Parathyroid adenoma (tissue), 2 donors: ENCODE data around the gene CLCN7.

Source experiments
- H2AFZ ChIP-seq: fragments of 300-600 bp; sonication (generic); one replicate; pipeline ENCODE4 v1.7.0; 2017; ENCODE audit warnings: antibody characterized with exemption, mild to moderate bottlenecking
- H3K27ac ChIP-seq: fragments of 300-600 bp; sonication (generic); one replicate; pipeline ENCODE4 v1.7.0; 2017
- H3K27me3 ChIP-seq: fragments of 300-600 bp; sonication (generic); one replicate; pipeline ENCODE4 v1.7.0; 2017; ENCODE audit warnings: low read length; ENCODE audit not compliant: control insufficient read depth, insufficient read depth
- H3K36me3 ChIP-seq: fragments of 300-600 bp; sonication (generic); one replicate; pipeline ENCODE4 v1.7.0; 2017; ENCODE audit warnings: low read length; ENCODE audit not compliant: control insufficient read depth, insufficient read depth
- H3K4me1 ChIP-seq: fragments of 300-600 bp; sonication (generic); one replicate; pipeline ENCODE4 v1.7.0; 2017; ENCODE audit warnings: control low read depth
- H3K4me2 ChIP-seq: fragments of 300-600 bp; sonication (generic); one replicate; pipeline ENCODE4 v1.7.0; 2017; ENCODE audit warnings: low read length
- H3K4me3 ChIP-seq: fragments of 300-600 bp; sonication (generic); one replicate; pipeline ENCODE4 v1.7.0; 2017; ENCODE audit warnings: low read depth, low read length
- H3K79me2 ChIP-seq: fragments of 300-600 bp; sonication (generic); one replicate; pipeline ENCODE4 v1.7.0; 2017; ENCODE audit warnings: control low read depth
- H3K9ac ChIP-seq: fragments of 300-600 bp; sonication (generic); one replicate; pipeline ENCODE4 v1.7.0; 2017; ENCODE audit warnings: mild to moderate bottlenecking
- H3K9me3 ChIP-seq: fragments of 300-600 bp; sonication (generic); one replicate; pipeline ENCODE4 v1.7.0; 2017; ENCODE audit warnings: low read length; ENCODE audit not compliant: control insufficient read depth
- TF ChIP-seq, protein P1 (sequence below): fragments of 300-600 bp; sonication (generic); IDR thresholded peaks from one replicate; pipeline ENCODE4 v1.7.0; 2017; ENCODE audit warnings: antibody characterized with exemption, mild to moderate bottlenecking
- donor health status: primary hyperparathyroidism.

Gene CLCN7

GRCh38 chr16:1457489-1458245, 17.2 kb downstream of the CLCN7 start:
- no peaks in the 10 kb centered on the region for H3K36me3 ChIP-seq
- TF ChIP-seq, protein P1, sequence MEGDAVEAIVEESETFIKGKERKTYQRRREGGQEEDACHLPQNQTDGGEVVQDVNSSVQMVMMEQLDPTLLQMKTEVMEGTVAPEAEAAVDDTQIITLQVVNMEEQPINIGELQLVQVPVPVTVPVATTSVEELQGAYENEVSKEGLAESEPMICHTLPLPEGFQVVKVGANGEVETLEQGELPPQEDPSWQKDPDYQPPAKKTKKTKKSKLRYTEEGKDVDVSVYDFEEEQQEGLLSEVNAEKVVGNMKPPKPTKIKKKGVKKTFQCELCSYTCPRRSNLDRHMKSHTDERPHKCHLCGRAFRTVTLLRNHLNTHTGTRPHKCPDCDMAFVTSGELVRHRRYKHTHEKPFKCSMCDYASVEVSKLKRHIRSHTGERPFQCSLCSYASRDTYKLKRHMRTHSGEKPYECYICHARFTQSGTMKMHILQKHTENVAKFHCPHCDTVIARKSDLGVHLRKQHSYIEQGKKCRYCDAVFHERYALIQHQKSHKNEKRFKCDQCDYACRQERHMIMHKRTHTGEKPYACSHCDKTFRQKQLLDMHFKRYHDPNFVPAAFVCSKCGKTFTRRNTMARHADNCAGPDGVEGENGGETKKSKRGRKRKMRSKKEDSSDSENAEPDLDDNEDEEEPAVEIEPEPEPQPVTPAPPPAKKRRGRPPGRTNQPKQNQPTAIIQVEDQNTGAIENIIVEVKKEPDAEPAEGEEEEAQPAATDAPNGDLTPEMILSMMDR, result no peak

DNA sequence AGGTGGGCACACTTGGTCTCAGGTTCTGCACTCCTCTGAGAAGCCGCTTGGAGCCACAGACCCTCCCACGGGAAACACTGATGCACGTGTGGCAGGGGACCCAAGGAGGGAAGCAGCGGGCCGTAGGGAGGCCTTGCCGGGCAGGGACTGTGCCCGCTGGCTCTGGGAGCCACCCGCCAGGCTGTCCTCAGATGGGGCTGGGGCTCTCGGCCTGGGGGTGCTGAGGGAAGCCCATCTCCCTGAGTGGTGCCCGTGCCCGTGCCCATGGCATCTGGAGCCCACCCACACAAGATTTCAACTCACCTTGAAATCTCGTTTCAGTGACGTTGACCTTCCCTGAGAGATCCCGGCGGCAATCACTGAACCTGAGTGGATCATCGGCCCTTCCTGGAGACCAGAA, 17.9 kb downstream of the CLCN7 start:
- Histone ChIP-seq H3K36me3 (no peaks in the 10 kb centered on the region), H3K4me3 (no peak overlapping the region), H2AFZ (no peak overlapping the region), H3K27ac (no peak overlapping the region), H3K79me2 (peaks cover 2% of the 10 kb centered on the region), H3K4me1 (no peaks in the 10 kb centered on the region), H3K9me3 (no peaks in the 10 kb centered on the region), H3K27me3 (no peaks in the 10 kb centered on the region), H3K9ac (no peak overlapping the region), H3K4me2 (no peak overlapping the region)
- TF ChIP-seq, protein P1, result no peak

More at GRCh38 chr16:1457489-1458245, 17.2 kb downstream of the CLCN7 start:
- Histone ChIP-seq H3K4me1 (no peaks in the 10 kb centered on the region), H3K27me3 (no peaks in the 10 kb centered on the region), H2AFZ (no peak overlapping the region), H3K79me2 (peaks cover 2% of the 10 kb centered on the region), H3K27ac (no peak overlapping the region), H3K4me3 (no peak overlapping the region), H3K9ac (no peak overlapping the region), H3K4me2 (no peak overlapping the region), H3K9me3 (no peaks in the 10 kb centered on the region)

- Histone ChIP-seq H3K4me1 (no peaks in the 10 kb centered on the region), H3K27me3 (no peaks in the 10 kb centered on the region), H3K36me3 (no peaks in the 10 kb centered on the region), H3K4me3 (no peak overlapping the region), H3K79me2 (no peaks in the 10 kb centered on the region), H3K9me3 (no peaks in the 10 kb centered on the region), H2AFZ (no peak overlapping the region), H3K4me2 (no peak overlapping the region), H3K9ac (no peak overlapping the region), H3K27ac (no peak overlapping the region)
- TF ChIP-seq, protein P1, result no peak
Measured at GRCh38 chr16:1455190-1456171, 19.3 kb downstream of the CLCN7 start.

GRCh38 chr16:1454561-1454960, 20.3 kb downstream of the CLCN7 start:
- no peaks in the 10 kb centered on the region for H3K9me3 ChIP-seq
- no peak overlapping the region for H3K4me3 ChIP-seq
- H3K79me2 ChIP-seq, result no peaks in the 10 kb centered on the region
- no peak overlapping the region for H3K4me2 ChIP-seq
- H3K27ac ChIP-seq, result no peak overlapping the region
- no peaks in the 10 kb centered on the region for H3K27me3 ChIP-seq
- H3K36me3 ChIP-seq, result no peaks in the 10 kb centered on the region
- no peak overlapping the region for H3K9ac ChIP-seq
- TF ChIP-seq, protein P1, result no peak
- H2AFZ ChIP-seq, result no peak overlapping the region
- no peaks in the 10 kb centered on the region for H3K4me1 ChIP-seq
